ENCODE measurements around the gene PDE2A.
"Not testable (repeated sequence)": the region's sequence is repeated elsewhere in the genome, so short reads cannot be mapped to it uniquely, and the experiment has no call there.

The PDE2A gene

GRCh38 chr11:72575533-72576242 is 98.5 kb downstream of the PDE2A start:
- no peak for DNase-seq (ENCODE audit: low read depth)

GRCh38 chr11:72574548-72575460 is 99.4 kb downstream of the PDE2A start:
- no peak for DNase-seq (ENCODE audit: low read depth)

- DNase-seq (ENCODE audit: low read depth), result no peak
Measured at GRCh38 chr11:72573855-72574445, 100.3 kb downstream of the PDE2A start.

GRCh38 chr11:72573072-72573854 is 101.0 kb downstream of the PDE2A start:
- no peak for DNase-seq (ENCODE audit: low read depth)

GRCh38 chr11:72572540-72572939 is 101.7 kb downstream of the PDE2A start:
- DNase-seq (ENCODE audit: low read depth), result not testable (repeated sequence)

GRCh38 chr11:72570893-72571661 is 103.1 kb downstream of the PDE2A start:
- DNase-seq (ENCODE audit: low read depth), result no peak

- no peak for DNase-seq (ENCODE audit: low read depth)
Measured at GRCh38 chr11:72569966-72570892, 104.0 kb downstream of the PDE2A start.

- no peak for DNase-seq (ENCODE audit: low read depth)
Measured at GRCh38 chr11:72568861-72569260, 105.4 kb downstream of the PDE2A start.

- no peak for DNase-seq (ENCODE audit: low read depth)
Measured at GRCh38 chr11:72562431-72562830, 111.8 kb downstream of the PDE2A start.

- no peak for DNase-seq (ENCODE audit: low read depth)
Measured at GRCh38 chr11:72561856-72562255, 112.4 kb downstream of the PDE2A start.

- not testable (repeated sequence) for DNase-seq (ENCODE audit: low read depth)
Measured at GRCh38 chr11:72560864-72561263, 113.4 kb downstream of the PDE2A start.

- DNase-seq (ENCODE audit: low read depth), result no peak
Measured at GRCh38 chr11:72556433-72556832, 117.8 kb downstream of the PDE2A start.

GRCh38 chr11:72555014-72555522 is 119.2 kb downstream of the PDE2A start:
- not testable (repeated sequence) for DNase-seq (ENCODE audit: low read depth)

GRCh38 chr11:72553706-72554105 is 120.5 kb downstream of the PDE2A start:
- DNase-seq (ENCODE audit: low read depth), result no peak

- no peak for DNase-seq (ENCODE audit: low read depth)
Measured at GRCh38 chr11:72552399-72552910, 121.8 kb downstream of the PDE2A start.

GRCh38 chr11:72551571-72551970 is 122.7 kb downstream of the PDE2A start:
- DNase-seq (ENCODE audit: low read depth), result no peak

- no peak for DNase-seq (ENCODE audit: low read depth)
Measured at GRCh38 chr11:72548463-72548862, 125.8 kb downstream of the PDE2A start.

GRCh38 chr11:72546866-72547265 is 127.4 kb downstream of the PDE2A start:
- DNase-seq (ENCODE audit: low read depth), result no peak

- DNase-seq (ENCODE audit: low read depth), result no peak
Measured at GRCh38 chr11:72544589-72544988, 129.6 kb downstream of the PDE2A start.

Measured in stimulated activated CD8-positive, alpha-beta memory T cell treated with anti-CD3 and anti-CD28 coated beads, Interleukin-15, amount 100 ng/mL, for 24 hours (primary cell).